Neutrophil (primary cell): Measurements from ENCODE around the gene JAG1.

ENCODE experiments used
- H3K27ac ChIP-seq: fragments of 200-600 bp; sonication (generic); 2 replicates; pipeline ENCODE4 v1.5.1; 2016; ENCODE audit warnings: mild to moderate bottlenecking, moderate library complexity
- H3K27me3 ChIP-seq: fragments of 200-600 bp; sonication (generic); 2 replicates; pipeline ENCODE4 v1.6.0; 2016; ENCODE audit warnings: mild to moderate bottlenecking
- H3K36me3 ChIP-seq: fragments of 200-600 bp; sonication (generic); 2 replicates; pipeline ENCODE4 v1.5.1; 2017
- H3K4me1 ChIP-seq, 2 experiments: fragments of 200-600 bp in 1 of 2; sonication (generic) in 1 of 2; 1 replicate in 1 of 2; 2 replicates in 1 of 2; pipeline versions ENCODE4 v1.5.1 to v1.6.1; 2013 to 2016; ENCODE audit warnings: low read depth in 1 of 2, low read length in 1 of 2, mild to moderate bottlenecking in 1 of 2, moderate library complexity in 1 of 2; ENCODE audit not compliant: control insufficient read depth in 1 of 2, insufficient read depth in 1 of 2
- H3K4me3 ChIP-seq, 2 experiments: fragments of 200-600 bp in 1 of 2; sonication (generic) in 1 of 2; 1 replicate in 1 of 2; 2 replicates in 1 of 2; pipeline ENCODE4 v1.5.1; 2013 to 2016; ENCODE audit warnings: low read depth in 1 of 2, low read length in 1 of 2, mild to moderate bottlenecking in 1 of 2, moderate library complexity in 1 of 2
- H3K9me3 ChIP-seq: fragments of 200-600 bp; sonication (generic); 2 replicates; pipeline ENCODE4 v1.5.1; 2016
- CTCF ChIP-seq: fragments of 200-600 bp; sonication (generic); IDR thresholded peaks from 2 replicates; pipeline ENCODE4 v1.5.1; 2016; ENCODE audit warnings: antibody characterized with exemption

Gene JAG1

GRCh38 chr20:10646886-10647420, 26.8 kb downstream of the JAG1 start:
- H3K27me3 ChIP-seq: no peaks in the 10 kb centered on the region
- no peak for TF ChIP-seq CTCF
- peaks cover 100% of the 10 kb centered on the region for H3K36me3 ChIP-seq
- no peak overlapping the region for H3K27ac ChIP-seq
- no peaks in the 10 kb centered on the region for H3K9me3 ChIP-seq
- H3K4me3 ChIP-seq: no peak overlapping the region
- no peaks in the 10 kb centered on the region for H3K4me1 ChIP-seq

- Histone ChIP-seq H3K4me1 (no peaks in the 10 kb centered on the region), H3K4me3 (no peak overlapping the region), H3K9me3 (no peaks in the 10 kb centered on the region), H3K27ac (no peak overlapping the region), H3K27me3 (no peaks in the 10 kb centered on the region), H3K36me3 (peaks cover 100% of the 10 kb centered on the region)
- no peak for TF ChIP-seq CTCF
Observed at GRCh38 chr20:10646006-10646405, 27.8 kb downstream of the JAG1 start.

- Histone ChIP-seq H3K27ac (no peak overlapping the region), H3K36me3 (peaks cover 100% of the 10 kb centered on the region), H3K27me3 (no peaks in the 10 kb centered on the region), H3K9me3 (no peaks in the 10 kb centered on the region), H3K4me3 (no peak overlapping the region), H3K4me1 (no peaks in the 10 kb centered on the region)
- no peak for TF ChIP-seq CTCF
Observed at GRCh38 chr20:10645205-10645570, 28.6 kb downstream of the JAG1 start.

- no peak for TF ChIP-seq CTCF
- H3K4me3 ChIP-seq: no peak overlapping the region
- no peaks in the 10 kb centered on the region for H3K4me1 ChIP-seq
- H3K36me3 ChIP-seq: peaks cover 100% of the 10 kb centered on the region
- H3K27ac ChIP-seq: no peak overlapping the region
- H3K9me3 ChIP-seq: no peaks in the 10 kb centered on the region
- H3K27me3 ChIP-seq: no peaks in the 10 kb centered on the region
Observed at GRCh38 chr20:10644458-10645204, 29.2 kb downstream of the JAG1 start.

- Histone ChIP-seq H3K4me1 (no peaks in the 10 kb centered on the region), H3K4me3 (no peak overlapping the region), H3K27ac (no peak overlapping the region), H3K9me3 (no peaks in the 10 kb centered on the region), H3K27me3 (no peaks in the 10 kb centered on the region), H3K36me3 (peaks cover 100% of the 10 kb centered on the region)
- TF ChIP-seq CTCF: no peak
Observed at GRCh38 chr20:10643560-10643873, 30.3 kb downstream of the JAG1 start.
